Endodermal cell (in vitro differentiated cells): ENCODE results near the gene GJB5. TPM values are rescaled to one million over a fixed set of nuclear protein-coding genes. Genes with fewer than 3 reads are reported as not detected.

Source experiments
- DNase-seq: peaks from one replicate; pipeline ENCODE4 v3.0.0-alpha.2; 2017
- H3K27ac ChIP-seq: 2 replicates; pipeline ENCODE4 v1.5.1; 2013; ENCODE audit warnings: mild to moderate bottlenecking, low read depth, low read length, moderate library complexity
- H3K27me3 ChIP-seq: 2 replicates; pipeline ENCODE4 v1.6.1; 2013; ENCODE audit warnings: mild to moderate bottlenecking, low read length, moderate library complexity; ENCODE audit not compliant: insufficient read depth, control insufficient read depth, poor library complexity, severe bottlenecking
- H3K36me3 ChIP-seq: 2 replicates; pipeline ENCODE4 v1.7.0; 2013; ENCODE audit warnings: mild to moderate bottlenecking, low read length, moderate library complexity; ENCODE audit not compliant: control insufficient read depth, insufficient read depth
- H3K4me1 ChIP-seq: one replicate; pipeline ENCODE4 v1.7.0; 2013; ENCODE audit warnings: low read length; ENCODE audit not compliant: control insufficient read depth, insufficient read depth
- H3K4me3 ChIP-seq: 2 replicates; pipeline ENCODE4 v1.5.1; 2013; ENCODE audit warnings: mild to moderate bottlenecking, low read length, moderate library complexity
- H3K9ac ChIP-seq: 2 replicates; pipeline ENCODE4 v1.6.1; 2013; ENCODE audit warnings: mild to moderate bottlenecking, low read length, moderate library complexity; ENCODE audit not compliant: poor library complexity, severe bottlenecking; ENCODE audit errors: extremely low read depth
- H3K9me3 ChIP-seq: 2 replicates; pipeline ENCODE4 v1.6.1; 2013; ENCODE audit warnings: mild to moderate bottlenecking, low read length, moderate library complexity; ENCODE audit not compliant: control insufficient read depth
- H3K27ac Mint-ChIP-seq: 2 replicates; pipeline ENCODE4 v1.8.0; 2020; ENCODE audit warnings: mixed read lengths
- H3K27me3 Mint-ChIP-seq: 2 replicates; pipeline ENCODE4 v1.8.0; 2021; ENCODE audit warnings: mild to moderate bottlenecking, mixed read lengths; ENCODE audit not compliant: insufficient read depth
- H3K36me3 Mint-ChIP-seq: 2 replicates; pipeline ENCODE4 v1.8.0; 2020; ENCODE audit warnings: low read depth, mixed read lengths
- H3K4me1 Mint-ChIP-seq: 2 replicates; pipeline ENCODE4 v1.8.0; 2020; ENCODE audit warnings: mixed read lengths
- H3K4me3 Mint-ChIP-seq: 2 replicates; pipeline ENCODE4 v1.8.0; 2020; ENCODE audit warnings: mild to moderate bottlenecking, moderate library complexity, mixed read lengths
- H3K9me3 Mint-ChIP-seq: 2 replicates; pipeline ENCODE4 v1.8.0; 2020; ENCODE audit warnings: mild to moderate bottlenecking, mixed read lengths
- WGBS, 2 experiments: methylation state at CpG; one replicate each; pipeline versions ENCODE4 v1.1.5 to v1.1.7; 2013; ENCODE audit warnings: missing lambda C conversion rate in 2 of 2, mixed read lengths in 1 of 2; ENCODE audit not compliant: insufficient coverage in 1 of 2, insufficient read length in 1 of 2; 5-methylcytosine and 5-hydroxymethylcytosine counted together
- total RNA-seq, 2 donors: library from RNA; stranded (reverse); fragmentation: NEBNext Ultra II Directional in 1 of 2; extraction: Animal tissue kit (Norgen Biotek cat#: 25700) in 1 of 2; gene quantifications; 2 replicates in 1 of 2; 3 replicates in 1 of 2; pipeline ENCODE4 v1.2.1, GENCODE V29; 2021
- TF ChIP-seq, protein P1 (sequence below): fragments of 200-600 bp; sonication (generic); conservative IDR thresholded peaks from 2 replicates; pipeline ENCODE4 v1.5.0; 2021; ENCODE audit warnings: antibody characterized with exemption, mild to moderate bottlenecking

The GJB5 gene
- total RNA-seq, 2 donors from 2014 or later, result 0.20 to 0.42 TPM

DNA sequence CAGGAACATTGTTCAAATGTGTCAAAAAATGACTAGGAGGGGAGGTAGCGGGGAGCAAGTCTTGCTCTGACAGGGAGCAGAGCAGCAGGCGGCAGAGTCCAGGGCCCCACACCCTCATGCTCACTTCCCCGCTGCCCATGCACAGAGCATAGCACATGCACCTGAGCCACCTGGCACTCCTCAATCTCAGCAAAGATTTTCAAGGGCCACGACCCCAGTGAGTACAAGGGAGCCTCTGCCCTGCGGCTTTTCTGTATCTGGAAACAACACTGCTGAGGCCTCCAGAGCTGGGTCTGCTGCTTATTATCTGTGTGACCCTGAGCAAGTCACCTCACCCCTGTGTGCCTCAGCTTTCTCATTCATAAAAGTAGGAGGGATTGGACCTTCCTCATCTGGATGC, 25.1 kb downstream of the GJB5 start:
- Histone ChIP-seq H3K27me3 (peaks cover 27% of the 10 kb centered on the region), H3K4me3 (no peak overlapping the region), H3K4me1 (peaks cover 22% of the 10 kb centered on the region), H3K9ac (no peak overlapping the region), H3K27ac (no peak overlapping the region), H3K36me3 (no peaks in the 10 kb centered on the region), H3K9me3 (no peaks in the 10 kb centered on the region)
- peaks cover 21% of the 10 kb centered on the region for H3K4me1 Mint-ChIP-seq
- no peak overlapping the region for H3K4me3 Mint-ChIP-seq
- 87 to 93% methylated on average over 4 to 5 of the region's 5 CpGs for WGBS, 2 experiments
- DNase-seq, result peak; percentile 41
- peaks cover 23% of the 10 kb centered on the region for H3K27me3 Mint-ChIP-seq
- TF ChIP-seq, protein P1, sequence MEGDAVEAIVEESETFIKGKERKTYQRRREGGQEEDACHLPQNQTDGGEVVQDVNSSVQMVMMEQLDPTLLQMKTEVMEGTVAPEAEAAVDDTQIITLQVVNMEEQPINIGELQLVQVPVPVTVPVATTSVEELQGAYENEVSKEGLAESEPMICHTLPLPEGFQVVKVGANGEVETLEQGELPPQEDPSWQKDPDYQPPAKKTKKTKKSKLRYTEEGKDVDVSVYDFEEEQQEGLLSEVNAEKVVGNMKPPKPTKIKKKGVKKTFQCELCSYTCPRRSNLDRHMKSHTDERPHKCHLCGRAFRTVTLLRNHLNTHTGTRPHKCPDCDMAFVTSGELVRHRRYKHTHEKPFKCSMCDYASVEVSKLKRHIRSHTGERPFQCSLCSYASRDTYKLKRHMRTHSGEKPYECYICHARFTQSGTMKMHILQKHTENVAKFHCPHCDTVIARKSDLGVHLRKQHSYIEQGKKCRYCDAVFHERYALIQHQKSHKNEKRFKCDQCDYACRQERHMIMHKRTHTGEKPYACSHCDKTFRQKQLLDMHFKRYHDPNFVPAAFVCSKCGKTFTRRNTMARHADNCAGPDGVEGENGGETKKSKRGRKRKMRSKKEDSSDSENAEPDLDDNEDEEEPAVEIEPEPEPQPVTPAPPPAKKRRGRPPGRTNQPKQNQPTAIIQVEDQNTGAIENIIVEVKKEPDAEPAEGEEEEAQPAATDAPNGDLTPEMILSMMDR, result no peak
- H3K27ac Mint-ChIP-seq, result no peak overlapping the region
- H3K36me3 Mint-ChIP-seq, result no peaks in the 10 kb centered on the region
- no peaks in the 10 kb centered on the region for H3K9me3 Mint-ChIP-seq

DNA sequence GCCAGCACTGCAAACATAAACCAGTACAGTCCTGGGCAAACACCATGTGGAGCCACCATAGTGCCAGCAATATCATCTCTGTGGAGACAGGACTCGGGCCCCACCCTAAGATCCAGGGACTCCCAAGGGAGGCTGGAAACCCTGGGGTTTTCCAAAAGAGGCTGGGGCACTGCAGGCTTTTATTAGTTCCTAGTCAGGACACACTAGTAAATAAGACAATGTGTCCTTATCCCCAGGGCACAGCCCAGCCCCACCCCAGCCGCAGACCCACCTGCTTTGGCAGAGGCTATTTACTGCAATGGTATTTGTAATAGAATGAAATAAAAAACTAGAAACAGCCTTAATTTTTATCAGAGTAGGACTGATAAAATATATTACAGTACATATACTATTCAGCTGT, 25.7 kb downstream of the GJB5 start:
- H3K4me1 Mint-ChIP-seq, result peaks cover 21% of the 10 kb centered on the region
- Histone ChIP-seq H3K27ac (no peak overlapping the region), H3K9me3 (no peaks in the 10 kb centered on the region), H3K36me3 (no peaks in the 10 kb centered on the region), H3K9ac (no peak overlapping the region), H3K27me3 (peaks cover 27% of the 10 kb centered on the region), H3K4me1 (peaks cover 20% of the 10 kb centered on the region), H3K4me3 (peak overlapping the region; percentile 75)
- TF ChIP-seq, protein P1, result no peak
- WGBS, 2 experiments, result 94 to 100% methylated on average over 1 to 2 of the region's 2 CpGs
- no peaks in the 10 kb centered on the region for H3K9me3 Mint-ChIP-seq
- DNase-seq, result peak; percentile 28
- H3K27ac Mint-ChIP-seq, result no peak overlapping the region
- H3K27me3 Mint-ChIP-seq, result peaks cover 23% of the 10 kb centered on the region
- H3K4me3 Mint-ChIP-seq, result peak overlapping the region; percentile 54
- no peaks in the 10 kb centered on the region for H3K36me3 Mint-ChIP-seq

DNA sequence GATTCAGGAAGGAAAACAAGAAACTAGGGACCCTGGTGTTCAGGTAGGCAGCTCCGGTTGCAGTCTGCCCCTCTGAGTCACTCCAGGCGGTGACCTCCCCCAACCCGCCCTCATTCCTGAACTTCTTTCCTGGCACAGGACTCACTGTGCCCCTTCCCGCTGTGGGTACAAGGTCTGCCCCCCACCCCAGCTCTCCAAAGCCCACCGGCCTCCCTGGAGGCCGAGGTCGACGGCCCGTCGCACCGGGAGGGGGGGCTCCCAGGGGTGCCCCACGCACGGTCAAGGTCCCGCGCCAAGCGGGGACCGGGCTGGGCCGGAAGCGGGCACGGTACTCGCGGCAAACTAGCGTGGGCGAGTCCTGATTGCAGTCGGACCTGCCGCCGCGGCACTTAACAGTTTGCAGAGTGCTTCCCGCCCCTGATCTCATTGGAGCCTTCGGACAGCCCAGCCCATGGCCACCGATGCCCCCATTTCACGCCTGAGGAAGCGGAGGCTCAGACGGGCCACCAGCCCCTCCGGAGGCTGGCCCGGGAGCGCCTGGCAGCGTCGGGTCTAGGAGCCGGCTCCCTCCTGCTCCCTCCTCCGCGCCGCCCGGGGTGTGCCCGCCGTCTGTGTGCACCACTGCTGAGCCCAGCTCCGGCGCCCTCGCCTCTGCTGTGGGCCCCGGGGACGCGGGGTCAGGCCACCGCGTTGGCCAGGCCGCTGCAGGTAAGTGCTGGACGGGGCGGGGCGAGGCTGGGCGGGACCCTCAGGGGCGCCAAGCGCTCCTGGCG, 26.4 kb downstream of the GJB5 start, which contains the start of gene GJB3:
TSS of gene GJB3 (plus strand) at position 144 of the 773 bp plus-strand sequence. CDS start 3,549 bp downstream, outside the sequence.
- no peaks in the 10 kb centered on the region for H3K36me3 Mint-ChIP-seq

More for the DNA sequence above, 26.4 kb downstream of the GJB5 start, which contains the start of gene GJB3:
- 9% methylated on average over 22 to 62 of the region's 62 CpGs for WGBS, 2 experiments
- no peaks in the 10 kb centered on the region for H3K9me3 Mint-ChIP-seq
- H3K4me3 ChIP-seq, result peak within 1 kb of the TSS; percentile 75
- no peaks in the 10 kb centered on the region for H3K9me3 ChIP-seq
- H3K27me3 Mint-ChIP-seq, result peaks cover 23% of the 10 kb centered on the region
- no peak within 1 kb of the TSS for H3K27ac ChIP-seq
- peak; percentile 81 for DNase-seq
- no peak within 1 kb of the TSS for H3K9ac ChIP-seq
- H3K27me3 ChIP-seq, result peaks cover 27% of the 10 kb centered on the region
- peak within 1 kb of the TSS; percentile 54 for H3K4me3 Mint-ChIP-seq
- H3K27ac Mint-ChIP-seq, result no peak within 1 kb of the TSS
- H3K36me3 ChIP-seq, result no peaks in the 10 kb centered on the region
- peaks cover 15% of the 10 kb centered on the region for H3K4me1 ChIP-seq
- H3K4me1 Mint-ChIP-seq, result peaks cover 21% of the 10 kb centered on the region
- TF ChIP-seq, protein P1, result no peak
